AG09309 (cell line): ENCODE measurements around the gene FKBP15.
"Not testable (repeated sequence)": the region's sequence is repeated elsewhere in the genome, so short reads cannot be mapped to it uniquely, and the experiment has no call there.

ENCODE experiments used
- DNase-seq: peaks from one replicate; pipeline ENCODE4 v3.0.0-alpha.2; 2010; ENCODE audit warnings: low read depth
- H3K4me3 ChIP-seq: 2 replicates; pipeline ENCODE4 v1.5.1; 2011; ENCODE audit warnings: mild to moderate bottlenecking, low read depth, low read length, moderate library complexity; ENCODE audit not compliant: control insufficient read depth
- TF ChIP-seq, protein P1 (sequence below): IDR thresholded peaks from 2 replicates; pipeline ENCODE4 v1.5.1; 2011; ENCODE audit warnings: mild to moderate bottlenecking, low read depth, low read length, inconsistent platforms; ENCODE audit not compliant: insufficient read depth, control insufficient read depth; ENCODE audit errors: missing control alignments

Gene FKBP15

GRCh38 chr9:113154946-113155345 lies 66.1 kb downstream of the FKBP15 start:
- H3K4me3 ChIP-seq = no peak overlapping the region
- DNase-seq = peak; percentile 10
- TF ChIP-seq, protein P1, sequence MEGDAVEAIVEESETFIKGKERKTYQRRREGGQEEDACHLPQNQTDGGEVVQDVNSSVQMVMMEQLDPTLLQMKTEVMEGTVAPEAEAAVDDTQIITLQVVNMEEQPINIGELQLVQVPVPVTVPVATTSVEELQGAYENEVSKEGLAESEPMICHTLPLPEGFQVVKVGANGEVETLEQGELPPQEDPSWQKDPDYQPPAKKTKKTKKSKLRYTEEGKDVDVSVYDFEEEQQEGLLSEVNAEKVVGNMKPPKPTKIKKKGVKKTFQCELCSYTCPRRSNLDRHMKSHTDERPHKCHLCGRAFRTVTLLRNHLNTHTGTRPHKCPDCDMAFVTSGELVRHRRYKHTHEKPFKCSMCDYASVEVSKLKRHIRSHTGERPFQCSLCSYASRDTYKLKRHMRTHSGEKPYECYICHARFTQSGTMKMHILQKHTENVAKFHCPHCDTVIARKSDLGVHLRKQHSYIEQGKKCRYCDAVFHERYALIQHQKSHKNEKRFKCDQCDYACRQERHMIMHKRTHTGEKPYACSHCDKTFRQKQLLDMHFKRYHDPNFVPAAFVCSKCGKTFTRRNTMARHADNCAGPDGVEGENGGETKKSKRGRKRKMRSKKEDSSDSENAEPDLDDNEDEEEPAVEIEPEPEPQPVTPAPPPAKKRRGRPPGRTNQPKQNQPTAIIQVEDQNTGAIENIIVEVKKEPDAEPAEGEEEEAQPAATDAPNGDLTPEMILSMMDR = no peak

GRCh38 chr9:113154471-113154870 lies 66.6 kb downstream of the FKBP15 start:
- TF ChIP-seq, protein P1 = no peak
- peak; percentile 35 for DNase-seq
- no peak overlapping the region for H3K4me3 ChIP-seq

DNA sequence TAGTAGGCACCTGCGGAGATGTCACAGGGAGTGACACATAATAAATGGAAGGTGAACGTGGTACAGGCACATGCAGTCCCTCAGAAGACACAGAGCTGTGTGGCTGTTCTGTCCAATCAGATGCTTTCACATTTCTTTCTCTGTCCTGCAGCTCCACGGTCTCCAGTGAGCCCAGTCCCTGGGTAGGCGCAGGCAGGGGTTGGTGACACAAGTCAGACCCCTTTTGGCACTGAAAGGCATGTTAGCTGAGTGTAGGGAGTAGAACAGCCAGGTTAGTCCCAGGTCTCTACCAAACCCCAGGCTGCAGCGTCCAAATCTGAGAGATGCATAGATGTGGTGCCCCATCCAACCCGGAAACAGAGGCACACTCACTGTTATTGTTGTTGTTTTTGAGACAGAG lies 67.5 kb downstream of the FKBP15 start:
- DNase-seq = no peak
- TF ChIP-seq, protein P1 = no peak
- H3K4me3 ChIP-seq = no peak overlapping the region

- TF ChIP-seq, protein P1 = no peak
- H3K4me3 ChIP-seq = no peak overlapping the region
- DNase-seq = no peak
These were observed 68.4 kb downstream of the FKBP15 start for GRCh38 chr9:113152699-113153098.

GRCh38 chr9:113151696-113152630 lies 69.1 kb downstream of the FKBP15 start:
- DNase-seq = no peak
- TF ChIP-seq, protein P1 = no peak
- H3K4me3 ChIP-seq = peak overlapping the region; percentile 98

DNA sequence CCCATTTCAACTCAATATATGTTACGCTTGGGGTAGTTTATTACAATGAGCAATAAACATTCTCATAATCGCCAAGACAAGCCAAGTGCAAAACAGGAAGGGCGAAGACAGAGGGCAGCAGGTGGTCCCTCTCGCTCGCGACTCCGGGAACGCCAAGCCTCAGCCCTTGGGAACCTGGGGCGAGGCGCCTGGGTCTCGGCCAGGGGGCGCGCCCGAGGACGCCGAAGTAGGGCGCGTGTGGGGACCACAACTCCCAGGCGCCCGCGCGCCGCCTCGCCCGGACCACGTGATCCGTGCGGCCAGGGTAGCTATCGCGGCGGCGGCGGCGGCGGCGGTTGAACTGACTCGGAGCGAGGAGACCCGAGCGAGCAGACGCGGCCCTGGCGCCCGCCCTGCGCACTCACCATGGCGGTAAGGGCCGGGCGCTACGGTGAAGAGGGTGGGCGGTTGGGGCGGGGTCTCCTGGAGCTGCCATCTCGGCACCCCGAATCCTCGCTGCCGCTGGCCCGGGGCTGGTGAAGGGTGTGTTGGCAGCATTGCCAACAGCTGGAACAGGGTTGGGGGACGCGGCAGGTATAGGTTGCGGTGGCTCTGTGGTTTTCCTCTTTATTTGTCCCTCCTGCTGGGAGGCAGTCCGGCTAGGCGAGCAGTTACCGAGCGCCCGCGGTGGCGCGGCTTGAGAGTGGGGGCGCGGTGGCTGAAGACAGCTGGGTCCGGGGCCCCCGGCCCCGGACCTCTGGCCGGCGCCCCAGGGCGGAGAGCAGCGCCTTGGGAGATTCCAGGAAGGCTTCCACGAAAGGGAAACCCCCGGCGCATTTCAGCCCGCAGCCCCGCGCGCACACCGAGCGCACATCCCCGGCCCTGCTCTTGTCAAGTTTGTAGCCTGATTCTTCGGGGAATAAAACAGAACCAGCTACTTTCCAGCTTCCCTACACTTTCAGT lies 70.1 kb downstream of the FKBP15 start, which contains the start of gene SLC31A2:
SLC31A2 (plus strand) TSS at position 338 of the 942 bp plus-strand sequence; CDS start at position 406, 68 bp downstream.
- peak; percentile 11 for DNase-seq
- peak within 1 kb of the TSS; percentile 98 for H3K4me3 ChIP-seq
- TF ChIP-seq, protein P1 = peak; percentile 15

GRCh38 chr9:113149561-113149960 lies 71.5 kb downstream of the FKBP15 start:
- not testable (repeated sequence) for H3K4me3 ChIP-seq, DNase-seq
